Measurements from ENCODE around the gene KHDC1. TPM values are rescaled to one million over a fixed set of nuclear protein-coding genes. Genes with fewer than 3 reads are reported as not detected.
"Not testable (repeated sequence)": the region's sequence is repeated elsewhere in the genome, so short reads cannot be mapped to it uniquely, and the experiment has no call there.

Gene KHDC1
- total RNA-seq, 2 donors from 2014 or later, result 4.1 to 4.2 TPM

GRCh38 chr6:73200247-73200646 lies 62.7 kb downstream of the KHDC1 start:
- TF ChIP-seq POLR2A (IDR thresholded peaks at IDR 0.05) (no peak), CTCF (IDR thresholded peaks at IDR 0.05) (no peak), POLR2AphosphoS5 (IDR thresholded peaks at IDR 0.05) (no peak)
- WGBS, result 92% methylated on average over 3 of the region's 3 CpGs

GRCh38 chr6:73194744-73195143 lies 68.3 kb downstream of the KHDC1 start:
- WGBS, result 96% methylated on average over 7 of the region's 7 CpGs
- intact Hi-C loops (cut with DNase I), result no loop called here
- Histone ChIP-seq H3K27ac (no peak overlapping the region), H3K27me3 (replicated peaks; ENCODE audit: insufficient read depth) (no peaks in the 10 kb centered on the region), H3K4me1 (replicated peaks) (no peaks in the 10 kb centered on the region), H3K4me3 (no peak overlapping the region), H3K36me3 (no peaks in the 10 kb centered on the region), H3K9me3 (no peaks in the 10 kb centered on the region)
- TF ChIP-seq POLR2A (IDR thresholded peaks at IDR 0.05) (no peak), POLR2AphosphoS5 (IDR thresholded peaks at IDR 0.05) (no peak), CTCF (IDR thresholded peaks at IDR 0.05) (no peak)
- no peak for DNase-seq (ENCODE audit: low spot score)

More at GRCh38 chr6:73200247-73200646, 62.7 kb downstream of the KHDC1 start:
- Histone ChIP-seq H3K27ac (no peak overlapping the region), H3K27me3 (replicated peaks; ENCODE audit: insufficient read depth) (no peaks in the 10 kb centered on the region), H3K9me3 (no peaks in the 10 kb centered on the region), H3K4me3 (no peak overlapping the region), H3K4me1 (replicated peaks) (no peaks in the 10 kb centered on the region), H3K36me3 (no peaks in the 10 kb centered on the region)
- intact Hi-C loops (cut with DNase I), result no loop called here
- no peak for DNase-seq (ENCODE audit: low spot score)

- H3K27me3 ChIP-seq (replicated peaks; ENCODE audit: insufficient read depth); H3K27ac ChIP-seq; H3K4me3 ChIP-seq; H3K4me1 ChIP-seq (replicated peaks); DNase-seq (ENCODE audit: low spot score); intact Hi-C loops (cut with DNase I); H3K36me3 ChIP-seq; H3K9me3 ChIP-seq: not testable (repeated sequence)
- WGBS, result 92% methylated on average over 4 of the region's 4 CpGs
Measured at GRCh38 chr6:73193302-73193701, 69.7 kb downstream of the KHDC1 start.

Small RNA genes lying within 50 kb of the gene (small RNA-seq; reads per million reads assigned to genes)
- gene RPSAP41, result 0 reads per million in 2 donors

Other genes starting within 250 kb of the KHDC1 start
- gene KHDC1L, start 37.7 kb downstream of the KHDC1 start, total RNA-seq, result 1 to 10 TPM in 1 of 2 donors, not detected in 1; 4.7 TPM
- gene DPPA5, start 91.1 kb upstream of the KHDC1 start, total RNA-seq, result 1 to 10 TPM in 1 of 2 donors, not detected in 1; 4.1 TPM
- not detected for gene KHDC3L, start 99.5 kb upstream of the KHDC1 start, total RNA-seq
- gene OOEP, start 106.7 kb upstream of the KHDC1 start, total RNA-seq, result 1 to 10 TPM in 1 of 2 donors, not detected in 1; 5.8 TPM
- 10 to 100 TPM in 1 of 2 donors, under 1 TPM in 1; 0.18 to 11.0 TPM for gene DDX43, start 131.6 kb upstream of the KHDC1 start, total RNA-seq
- 1 to 10 TPM; 3.1 to 3.4 TPM for gene CGAS, start 189.1 kb upstream of the KHDC1 start, total RNA-seq
- gene MTO1, start 198.5 kb upstream of the KHDC1 start, total RNA-seq, result 10 to 100 TPM; 17.2 to 19.6 TPM